ENCODE data around the gene AR. TPM values are rescaled to one million over a fixed set of nuclear protein-coding genes. Genes with fewer than 3 reads are reported as not detected.

Gene AR
- total and polyA plus RNA-seq, 2 of the 8 experiments (the other 6 are each of a cell fraction or from before 2014, with no cell fraction given) = 7.1 to 10.7 TPM

GRCh38 chrX:67524950-67525691, 18.7 kb upstream of the AR start:
- no peak overlapping the region for H2BK20ac ChIP-seq (ENCODE audit: low read length)
- no peak overlapping the region for H2BK12ac ChIP-seq (ENCODE audit: low read depth, low read length)
- H3K23ac ChIP-seq (ENCODE audit: insufficient read length) = no peak overlapping the region
- H3K4me1 ChIP-seq (replicated peaks in 1 of 4; ENCODE audit: control insufficient read depth in 3 of 4, insufficient read depth in 4 of 4, low read length in 3 of 4) = no peaks in the 10 kb centered on the region; a peak in 1 of 7 replicates
- H2BK5ac ChIP-seq (ENCODE audit: low read depth, low read length) = no peak overlapping the region
- WGBS, 2 experiments (ENCODE audit: extremely low coverage in 1 of 2, insufficient coverage in 1 of 2, insufficient read length in 1 of 2, insufficient replicate concordance in 2 of 2, low coverage in 1 of 2, low lambda C conversion rate in 2 of 2, missing lambda C conversion rate in 1 of 2) = 100% methylated on average over 2 of the region's 2 CpGs; no CpG with 5 or more reads in 1 of the 2 experiments
- ChIA-PET POLR2A (ENCODE audit: partially characterized antibody) (no interaction called here), CTCF (ENCODE audit: partially characterized antibody) (no interaction called here)
- H3K4ac ChIP-seq (replicated peaks; ENCODE audit: insufficient read length, low read depth, low read length) = no peak overlapping the region
- H2AK5ac ChIP-seq (ENCODE audit: low read depth, low read length) = no peak overlapping the region
- H3K79me1 ChIP-seq (ENCODE audit: low read depth, low read length) = no peaks in the 10 kb centered on the region
- H4K5ac ChIP-seq (ENCODE audit: insufficient read length, low read depth, low read length) = no peak overlapping the region
- TF ChIP-seq RAD21 (IDR thresholded peaks at IDR 0.05 in 1 of 2, conservative IDR thresholded peaks at IDR 0.05 in 1 of 2; ENCODE audit: low read depth in 2 of 2, low read length in 2 of 2) (peak; percentile 24 to 41; a peak in 3 of 4 replicates), CTCF (IDR thresholded peaks at IDR 0.05; ENCODE audit: control extremely low read depth in 1 of 3, insufficient read depth in 1 of 3, low read depth in 1 of 3, low read length in 3 of 3) (peak in 1 of 3 experiments; percentile 6; a peak in 1 of 4 replicates), USF2 (IDR thresholded peaks at IDR 0.05; ENCODE audit: low read length) (no peak), CTBP2 (IDR thresholded peaks at IDR 0.05; ENCODE audit: borderline replicate concordance, insufficient read depth, insufficient read length, low read length) (no peak)
- H4K8ac ChIP-seq (ENCODE audit: extremely low read depth, insufficient read depth, low read length) = no peak overlapping the region
- H3K18ac ChIP-seq (ENCODE audit: extremely low read depth, low read length) = no peak overlapping the region
- no peaks in the 10 kb centered on the region for H3K23me2 ChIP-seq (ENCODE audit: low read depth, low read length)
- H3K56ac ChIP-seq (replicated peaks; ENCODE audit: insufficient read length, low read depth, low read length) = no peak overlapping the region
- no peak overlapping the region for H3K9ac ChIP-seq (replicated peaks in 1 of 4; ENCODE audit: extremely low read depth in 1 of 4, low read depth in 3 of 4, low read length in 3 of 4)
- H3K4me3 ChIP-seq (ENCODE audit: extremely low read depth in 1 of 4, insufficient read depth in 2 of 4, low read depth in 3 of 4, low read length in 4 of 4) = no peak overlapping the region
- no peak overlapping the region for H2BK15ac ChIP-seq (ENCODE audit: low read length)
- no peak overlapping the region for H2BK120ac ChIP-seq (replicated peaks; ENCODE audit: low read depth, low read length)
- H4K20me1 ChIP-seq (replicated peaks in 1 of 2; ENCODE audit: control insufficient read depth in 1 of 2, insufficient read depth in 2 of 2, low read length in 2 of 2) = no peaks in the 10 kb centered on the region
- DNase-seq (ENCODE audit: low read depth in 1 of 2, low spot score in 2 of 2) (no peak), FAIRE-seq (no peak)
- no peak overlapping the region for H3K27ac ChIP-seq (ENCODE audit: low read depth, low read length)
- no peaks in the 10 kb centered on the region for H3K9me3 ChIP-seq (ENCODE audit: insufficient read depth in 2 of 2, low read depth in 1 of 2, low read length in 1 of 2)
- no peak overlapping the region for H3K4me2 ChIP-seq (ENCODE audit: insufficient read depth in 1 of 2, low read depth in 2 of 2, low read length in 2 of 2)
- H3K27me3 ChIP-seq (replicated peaks in 1 of 4; ENCODE audit: control insufficient read depth in 3 of 4, extremely low read depth in 1 of 4, insufficient read depth in 3 of 4, low read length in 3 of 4) = no peaks in the 10 kb centered on the region
- H2AFZ ChIP-seq (ENCODE audit: low read length) = no peak overlapping the region; the same call in 1 of the 2 replicates
- no peaks in the 10 kb centered on the region for H3K36me3 ChIP-seq (ENCODE audit: control insufficient read depth in 2 of 4, insufficient read depth in 4 of 4, low read length in 3 of 4)
- no peak overlapping the region for H4K91ac ChIP-seq (replicated peaks; ENCODE audit: insufficient read length, low read length)
- H3K14ac ChIP-seq (ENCODE audit: insufficient read length) = no peak overlapping the region
- no peaks in the 10 kb centered on the region for H3K79me2 ChIP-seq (ENCODE audit: control insufficient read depth in 1 of 2, insufficient read depth in 2 of 2, low read length in 2 of 2)

Measured in H1 (cell line).